Measurements from ENCODE around the gene DIPK1C.
A peak's percentile ranks its signal among the peaks of the same experiment; 100 is the strongest.

Gene DIPK1C

DNA sequence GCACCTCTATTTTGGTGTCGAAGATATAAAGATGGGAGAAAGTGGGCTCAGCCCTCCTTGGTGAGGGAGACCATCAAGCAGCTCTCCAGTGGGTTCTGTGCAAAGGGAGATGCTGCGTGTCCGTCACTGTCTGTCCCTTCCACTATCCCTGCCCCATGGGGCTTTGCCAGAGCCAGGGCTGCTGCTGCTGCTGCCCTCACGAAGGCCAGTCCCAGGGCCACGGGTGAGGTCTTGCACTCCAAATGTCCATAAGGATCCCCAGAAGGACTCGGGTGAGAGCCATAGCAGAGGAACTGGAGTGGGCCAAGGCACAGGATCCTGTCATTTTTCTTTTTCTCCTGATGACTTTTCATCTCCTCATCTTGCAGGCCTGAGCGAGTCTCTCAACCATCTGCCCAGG is 3.7 kb upstream of the DIPK1C start:
- Mint-ChIP-seq H3K27me3 (ENCODE audit: low read depth, poor library complexity) (peaks cover 52% of the 10 kb centered on the region), H3K9me3 (no peaks in the 10 kb centered on the region), H3K4me3 (no peak overlapping the region), H3K27ac (no peak overlapping the region), H3K4me1 (peaks cover 26% of the 10 kb centered on the region), H3K36me3 (ENCODE audit: low read depth) (no peaks in the 10 kb centered on the region)
- no peak for DNase-seq
- TF ChIP-seq, protein P1, sequence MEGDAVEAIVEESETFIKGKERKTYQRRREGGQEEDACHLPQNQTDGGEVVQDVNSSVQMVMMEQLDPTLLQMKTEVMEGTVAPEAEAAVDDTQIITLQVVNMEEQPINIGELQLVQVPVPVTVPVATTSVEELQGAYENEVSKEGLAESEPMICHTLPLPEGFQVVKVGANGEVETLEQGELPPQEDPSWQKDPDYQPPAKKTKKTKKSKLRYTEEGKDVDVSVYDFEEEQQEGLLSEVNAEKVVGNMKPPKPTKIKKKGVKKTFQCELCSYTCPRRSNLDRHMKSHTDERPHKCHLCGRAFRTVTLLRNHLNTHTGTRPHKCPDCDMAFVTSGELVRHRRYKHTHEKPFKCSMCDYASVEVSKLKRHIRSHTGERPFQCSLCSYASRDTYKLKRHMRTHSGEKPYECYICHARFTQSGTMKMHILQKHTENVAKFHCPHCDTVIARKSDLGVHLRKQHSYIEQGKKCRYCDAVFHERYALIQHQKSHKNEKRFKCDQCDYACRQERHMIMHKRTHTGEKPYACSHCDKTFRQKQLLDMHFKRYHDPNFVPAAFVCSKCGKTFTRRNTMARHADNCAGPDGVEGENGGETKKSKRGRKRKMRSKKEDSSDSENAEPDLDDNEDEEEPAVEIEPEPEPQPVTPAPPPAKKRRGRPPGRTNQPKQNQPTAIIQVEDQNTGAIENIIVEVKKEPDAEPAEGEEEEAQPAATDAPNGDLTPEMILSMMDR (IDR thresholded peaks at IDR 0.05) = no peak

DNA sequence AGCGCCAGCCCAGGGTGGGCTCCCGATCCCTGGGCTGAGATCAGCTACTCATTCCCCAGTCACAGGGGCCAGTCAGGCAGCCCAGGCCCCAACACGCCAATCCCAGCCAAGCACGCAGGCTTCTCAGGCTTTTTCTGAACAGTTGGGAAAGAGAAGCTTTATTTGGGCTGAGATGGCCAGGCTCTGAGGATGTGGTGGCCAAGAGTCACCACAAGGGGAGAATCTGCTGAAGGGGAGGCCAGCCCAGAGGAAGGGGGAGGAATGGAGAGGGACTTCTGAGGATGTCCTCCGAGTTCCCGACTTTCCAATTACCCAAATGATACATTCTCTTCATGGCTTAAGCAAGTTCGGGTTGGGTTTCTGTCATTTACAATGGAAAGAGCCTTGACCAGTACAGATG is 2.8 kb upstream of the DIPK1C start:
- TF ChIP-seq, protein P1 (IDR thresholded peaks at IDR 0.05) = peak; percentile 41
- peaks cover 27% of the 10 kb centered on the region for H3K4me1 Mint-ChIP-seq
- DNase-seq = no peak
- no peak overlapping the region for H3K27ac Mint-ChIP-seq
- H3K27me3 Mint-ChIP-seq (ENCODE audit: low read depth, poor library complexity) = peaks cover 60% of the 10 kb centered on the region
- no peaks in the 10 kb centered on the region for H3K9me3 Mint-ChIP-seq
- no peak overlapping the region for H3K4me3 Mint-ChIP-seq
- no peaks in the 10 kb centered on the region for H3K36me3 Mint-ChIP-seq (ENCODE audit: low read depth)

DNA sequence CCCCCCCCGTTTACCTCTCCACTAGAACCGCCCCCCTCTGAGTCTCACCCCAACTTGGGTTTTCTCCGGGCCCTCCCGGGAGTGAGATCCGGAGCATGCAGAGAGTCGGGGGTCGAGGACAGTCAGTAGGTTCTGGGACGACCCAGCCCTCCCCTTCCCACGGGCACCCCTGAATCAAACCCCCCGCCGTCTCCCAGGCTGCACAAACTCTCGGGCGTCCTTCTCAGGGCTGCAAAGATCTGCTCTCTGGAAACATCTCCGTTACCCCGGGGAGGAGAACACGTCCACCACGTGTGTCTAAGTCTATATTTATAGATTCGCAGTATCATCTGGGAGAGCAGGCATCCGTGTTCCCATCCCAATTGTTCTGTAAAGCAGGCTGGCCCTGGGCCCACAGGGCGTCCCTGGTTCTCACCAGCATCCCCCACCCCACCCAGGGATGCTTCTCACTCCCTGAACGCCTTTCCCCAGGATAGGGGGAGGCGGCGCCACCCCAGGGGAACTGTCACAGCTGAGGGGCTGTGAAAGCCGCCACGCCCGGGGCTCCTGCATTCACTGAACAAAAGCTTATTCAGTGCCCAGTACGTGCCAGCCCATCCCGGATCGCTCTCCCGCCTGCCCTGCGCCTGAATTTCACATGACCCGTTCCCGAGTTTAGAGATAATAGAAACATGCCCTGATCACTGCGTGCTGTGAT is 765 bp upstream of the DIPK1C start:
- peaks cover 69% of the 10 kb centered on the region for H3K27me3 Mint-ChIP-seq (ENCODE audit: low read depth, poor library complexity)
- H3K27ac Mint-ChIP-seq = no peak overlapping the region
- TF ChIP-seq, protein P1 (IDR thresholded peaks at IDR 0.05) = no peak
- DNase-seq = no peak
- H3K4me3 Mint-ChIP-seq = peak overlapping the region; percentile 86
- no peaks in the 10 kb centered on the region for H3K9me3 Mint-ChIP-seq
- H3K36me3 Mint-ChIP-seq (ENCODE audit: low read depth) = no peaks in the 10 kb centered on the region
- H3K4me1 Mint-ChIP-seq = peaks cover 40% of the 10 kb centered on the region

- Mint-ChIP-seq H3K4me1 (peaks cover 50% of the 10 kb centered on the region), H3K27ac (no peak overlapping the region), H3K9me3 (no peaks in the 10 kb centered on the region), H3K27me3 (ENCODE audit: low read depth, poor library complexity) (peaks cover 66% of the 10 kb centered on the region), H3K4me3 (peak overlapping the region; percentile 71), H3K36me3 (ENCODE audit: low read depth) (no peaks in the 10 kb centered on the region)
- TF ChIP-seq, protein P1 (IDR thresholded peaks at IDR 0.05) = no peak
- peak; percentile 57 for DNase-seq
Observed at GRCh38 chr18:74456349-74457042, 612 bp downstream of the DIPK1C start.

- Mint-ChIP-seq H3K27me3 (ENCODE audit: low read depth, poor library complexity) (peaks cover 65% of the 10 kb centered on the region), H3K9me3 (no peaks in the 10 kb centered on the region), H3K36me3 (ENCODE audit: low read depth) (no peaks in the 10 kb centered on the region), H3K4me3 (peak overlapping the region; percentile 71), H3K4me1 (peaks cover 50% of the 10 kb centered on the region), H3K27ac (no peak overlapping the region)
- no peak for DNase-seq
- TF ChIP-seq, protein P1 (IDR thresholded peaks at IDR 0.05) = no peak
Observed at GRCh38 chr18:74456017-74456348, 1.1 kb downstream of the DIPK1C start.

DNA sequence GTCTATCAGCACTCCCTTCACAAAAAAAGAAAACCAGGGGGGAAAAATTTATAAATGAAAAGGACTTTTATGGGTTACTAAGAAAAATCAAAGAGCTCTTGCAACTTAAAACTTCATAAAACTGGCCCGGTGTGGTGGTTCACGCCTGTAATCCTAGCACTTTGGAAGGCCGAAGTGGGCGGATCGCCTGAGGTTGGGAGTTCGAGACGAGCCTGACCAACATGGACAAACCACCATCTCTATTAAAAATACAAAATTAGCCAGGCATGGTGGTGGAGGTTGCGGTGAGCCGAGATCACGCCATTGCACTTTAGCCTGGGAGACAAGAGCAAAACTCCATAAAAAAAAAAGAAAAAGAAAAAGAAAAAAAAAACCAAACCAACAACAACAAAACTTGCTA is 1.7 kb downstream of the DIPK1C start:
- no peak overlapping the region for H3K27ac Mint-ChIP-seq
- H3K36me3 Mint-ChIP-seq (ENCODE audit: low read depth) = no peaks in the 10 kb centered on the region
- H3K27me3 Mint-ChIP-seq (ENCODE audit: low read depth, poor library complexity) = peaks cover 59% of the 10 kb centered on the region
- DNase-seq = no peak
- H3K9me3 Mint-ChIP-seq = no peaks in the 10 kb centered on the region
- TF ChIP-seq, protein P1 (IDR thresholded peaks at IDR 0.05) = no peak
- H3K4me3 Mint-ChIP-seq = no peak overlapping the region
- peaks cover 50% of the 10 kb centered on the region for H3K4me1 Mint-ChIP-seq

All from nephron progenitor cell (in vitro differentiated cells).